Measurements from ENCODE around the gene KCNMA1. TPM values are rescaled to one million over a fixed set of nuclear protein-coding genes. Genes with fewer than 3 reads are reported as not detected.

The KCNMA1 gene
- total RNA-seq, 1 experiment from 2014 or later: 0.70 TPM

DNA sequence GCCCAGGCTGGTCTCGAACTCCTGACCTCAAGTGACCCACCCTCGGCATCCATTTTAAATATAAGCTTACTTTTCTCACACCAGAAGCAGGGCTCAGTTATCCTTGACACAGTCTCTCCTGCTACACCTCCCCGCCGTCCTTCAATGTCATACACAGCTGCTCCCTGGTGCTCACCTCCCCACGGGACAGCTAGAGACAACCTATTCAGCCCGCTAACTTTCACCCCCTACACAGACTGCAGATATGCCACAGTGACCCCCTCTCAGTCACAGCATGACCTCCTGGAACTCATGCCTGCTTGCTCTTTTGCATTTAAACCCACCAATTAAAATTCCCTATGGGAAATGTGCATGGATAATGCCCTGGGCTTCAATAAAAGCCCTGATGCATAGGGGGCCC is 44.2 kb upstream of the KCNMA1 start:
- no peaks in the 10 kb centered on the region for H4K20me1 ChIP-seq (ENCODE audit: insufficient read depth)
- BruUV-seq (replicated peaks): no TSS peak
- no peaks in the 10 kb centered on the region for H3K9me3 ChIP-seq (ENCODE audit: insufficient read depth, low read depth)
- H3K79me2 ChIP-seq (ENCODE audit: low read depth): no peaks in the 10 kb centered on the region
- TF ChIP-seq EZH2 (IDR thresholded peaks at IDR 0.05; ENCODE audit: low read depth): no peak
- H3K4me1 ChIP-seq (replicated peaks; ENCODE audit: insufficient read depth): no peaks in the 10 kb centered on the region
- no peaks in the 10 kb centered on the region for H3F3A ChIP-seq (ENCODE audit: insufficient read depth, low read depth)
- H3K36me3 ChIP-seq (ENCODE audit: low read depth): no peaks in the 10 kb centered on the region
- H3K4me3 ChIP-seq: no peak overlapping the region
- intact Hi-C loops (cut with micrococcal nuclease; ENCODE audit: unreplicated experiment): no loop called here
- H3K27ac ChIP-seq: no peak overlapping the region
- H2AFZ ChIP-seq: no peak overlapping the region
- H3K4me2 ChIP-seq: no peak overlapping the region
- no peak for DNase-seq
- ChIA-PET CTCF (no interaction called here), POLR2A (ENCODE audit: unreplicated experiment) (no interaction called here)
- H3K9me2 ChIP-seq (ENCODE audit: insufficient read depth): no peaks in the 10 kb centered on the region
- no peaks in the 10 kb centered on the region for H3K27me3 ChIP-seq (ENCODE audit: insufficient read depth, low read depth)

GRCh38 chr10:77680811-77681210 is 43.2 kb upstream of the KCNMA1 start:
- H3K36me3 ChIP-seq (ENCODE audit: low read depth): no peaks in the 10 kb centered on the region
- TF ChIP-seq CTCF (conservative IDR thresholded peaks at IDR 0.05): no peak
- no peak for TF ChIP-seq EZH2 (IDR thresholded peaks at IDR 0.05; ENCODE audit: low read depth)
- H3K4me1 ChIP-seq (replicated peaks; ENCODE audit: insufficient read depth): no peaks in the 10 kb centered on the region
- no peaks in the 10 kb centered on the region for H3F3A ChIP-seq (ENCODE audit: insufficient read depth, low read depth)
- no TSS peak for BruUV-seq (replicated peaks)
- H3K27me3 ChIP-seq (ENCODE audit: insufficient read depth, low read depth): no peaks in the 10 kb centered on the region
- H3K9me3 ChIP-seq (ENCODE audit: insufficient read depth, low read depth): no peaks in the 10 kb centered on the region
- H4K20me1 ChIP-seq (ENCODE audit: insufficient read depth): no peaks in the 10 kb centered on the region
- ChIA-PET CTCF (no interaction called here), POLR2A (ENCODE audit: unreplicated experiment) (no interaction called here)
- H3K9me2 ChIP-seq (ENCODE audit: insufficient read depth): no peaks in the 10 kb centered on the region
- no peak overlapping the region for H3K4me2 ChIP-seq
- H3K4me3 ChIP-seq: no peak overlapping the region
- no peak overlapping the region for H3K27ac ChIP-seq
- no peak for DNase-seq
- no peaks in the 10 kb centered on the region for H3K79me2 ChIP-seq (ENCODE audit: low read depth)
- no peak overlapping the region for H2AFZ ChIP-seq
- intact Hi-C loops (cut with micrococcal nuclease; ENCODE audit: unreplicated experiment): no loop called here

DNA sequence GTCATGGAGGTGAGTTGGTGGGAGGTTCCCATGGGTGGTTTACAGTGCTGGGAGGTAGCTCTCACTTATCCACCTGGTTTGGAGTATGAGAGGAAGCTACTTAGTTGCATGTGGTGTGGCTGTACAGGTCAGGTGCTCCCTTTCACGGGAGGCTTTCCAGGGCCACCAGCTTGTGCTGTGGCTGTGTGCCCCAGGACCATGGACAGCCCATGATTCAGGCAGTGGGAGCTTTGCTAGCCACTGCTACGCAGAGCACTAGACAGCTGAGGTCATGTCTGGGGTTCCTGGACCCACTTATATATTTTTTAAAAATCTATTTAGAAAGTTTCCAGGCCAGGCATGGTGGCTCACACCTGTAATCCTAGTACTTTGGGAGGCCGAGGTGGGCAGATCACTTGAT is 42.5 kb upstream of the KCNMA1 start:
- H3K27ac ChIP-seq: no peak overlapping the region
- no peaks in the 10 kb centered on the region for H3K4me1 ChIP-seq (replicated peaks; ENCODE audit: insufficient read depth)
- no peak overlapping the region for H2AFZ ChIP-seq
- intact Hi-C loops (cut with micrococcal nuclease; ENCODE audit: unreplicated experiment): no loop called here
- H3K79me2 ChIP-seq (ENCODE audit: low read depth): no peaks in the 10 kb centered on the region
- CTCF ChIA-PET: no interaction called here
- no peaks in the 10 kb centered on the region for H4K20me1 ChIP-seq (ENCODE audit: insufficient read depth)
- no peaks in the 10 kb centered on the region for H3K9me3 ChIP-seq (ENCODE audit: insufficient read depth, low read depth)
- no peaks in the 10 kb centered on the region for H3K27me3 ChIP-seq (ENCODE audit: insufficient read depth, low read depth)
- H3K36me3 ChIP-seq (ENCODE audit: low read depth): no peaks in the 10 kb centered on the region
- no peak overlapping the region for H3K4me3 ChIP-seq
- BruUV-seq (replicated peaks): no TSS peak
- TF ChIP-seq CTCF (conservative IDR thresholded peaks at IDR 0.05) (no peak), EZH2 (IDR thresholded peaks at IDR 0.05; ENCODE audit: low read depth) (no peak)
- POLR2A ChIA-PET (ENCODE audit: unreplicated experiment): no interaction called here
- H3K4me2 ChIP-seq: no peak overlapping the region
- no peaks in the 10 kb centered on the region for H3F3A ChIP-seq (ENCODE audit: insufficient read depth, low read depth)
- no peak for DNase-seq
- no peaks in the 10 kb centered on the region for H3K9me2 ChIP-seq (ENCODE audit: insufficient read depth)

GRCh38 chr10:77679217-77679616 is 41.6 kb upstream of the KCNMA1 start:
- intact Hi-C loops (cut with micrococcal nuclease; ENCODE audit: unreplicated experiment): no loop called here
- no peaks in the 10 kb centered on the region for H3K27me3 ChIP-seq (ENCODE audit: insufficient read depth, low read depth)
- TF ChIP-seq EZH2 (IDR thresholded peaks at IDR 0.05; ENCODE audit: low read depth) (no peak), CTCF (conservative IDR thresholded peaks at IDR 0.05) (no peak)
- ChIA-PET POLR2A (ENCODE audit: unreplicated experiment) (no interaction called here), CTCF (no interaction called here)
- no peak overlapping the region for H3K4me3 ChIP-seq
- H3K79me2 ChIP-seq (ENCODE audit: low read depth): no peaks in the 10 kb centered on the region
- H3F3A ChIP-seq (ENCODE audit: insufficient read depth, low read depth): no peaks in the 10 kb centered on the region
- no peak for DNase-seq
- no peak overlapping the region for H2AFZ ChIP-seq
- H3K36me3 ChIP-seq (ENCODE audit: low read depth): no peaks in the 10 kb centered on the region
- no peaks in the 10 kb centered on the region for H3K9me3 ChIP-seq (ENCODE audit: insufficient read depth, low read depth)
- H3K4me2 ChIP-seq: no peak overlapping the region
- H3K4me1 ChIP-seq (replicated peaks; ENCODE audit: insufficient read depth): no peaks in the 10 kb centered on the region
- no peaks in the 10 kb centered on the region for H3K9me2 ChIP-seq (ENCODE audit: insufficient read depth)
- no peaks in the 10 kb centered on the region for H4K20me1 ChIP-seq (ENCODE audit: insufficient read depth)
- BruUV-seq (replicated peaks): no TSS peak
- H3K27ac ChIP-seq: no peak overlapping the region

Data from PC-9 (cell line).